ENCODE results near the gene RAB15. TPM values are rescaled to one million over a fixed set of nuclear protein-coding genes. Genes with fewer than 3 reads are reported as not detected.

Gene RAB15
- total RNA-seq, 1 donor from 2014 or later = 9.0 TPM

DNA sequence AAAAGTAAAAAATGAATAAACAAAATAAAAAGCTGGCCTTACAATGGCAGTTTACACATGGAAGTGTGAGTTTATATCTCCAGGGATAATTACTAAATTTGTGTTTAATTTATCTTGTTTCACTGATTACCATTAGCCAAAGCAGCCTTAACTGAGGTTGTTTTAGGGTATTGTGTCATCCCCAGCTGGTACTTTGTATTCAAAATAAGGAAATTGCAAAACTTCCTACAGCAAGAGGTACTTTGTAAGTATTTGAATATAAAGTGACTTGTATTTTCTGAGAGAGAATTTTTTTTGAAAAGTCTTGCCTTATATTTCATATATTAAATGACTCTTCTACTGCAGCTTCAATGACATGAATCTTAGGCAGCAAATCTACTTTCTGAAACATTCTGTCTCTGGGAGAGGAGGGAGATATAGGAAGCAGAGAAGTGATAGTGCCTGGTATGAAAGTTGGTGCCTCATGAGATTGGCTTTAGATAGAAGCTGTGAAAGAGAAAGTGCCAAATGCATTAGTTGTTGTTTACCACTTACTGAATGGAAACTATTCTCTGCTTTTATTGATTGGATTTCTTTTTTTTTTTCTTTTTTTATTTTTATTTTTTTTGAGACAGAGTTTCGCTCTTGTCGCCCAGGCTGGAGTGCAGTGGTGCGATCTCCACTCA, 21.3 kb upstream of the RAB15 start:
- ATAC-seq (no peak), DNase-seq (no peak)
- intact Hi-C loops (cut with micrococcal nuclease) = no loop called here

GRCh38 chr14:64992328-64992885, 20.3 kb upstream of the RAB15 start:
- no peak for DNase-seq
- ATAC-seq = no peak
- intact Hi-C loops (cut with micrococcal nuclease) = no loop called here

DNA sequence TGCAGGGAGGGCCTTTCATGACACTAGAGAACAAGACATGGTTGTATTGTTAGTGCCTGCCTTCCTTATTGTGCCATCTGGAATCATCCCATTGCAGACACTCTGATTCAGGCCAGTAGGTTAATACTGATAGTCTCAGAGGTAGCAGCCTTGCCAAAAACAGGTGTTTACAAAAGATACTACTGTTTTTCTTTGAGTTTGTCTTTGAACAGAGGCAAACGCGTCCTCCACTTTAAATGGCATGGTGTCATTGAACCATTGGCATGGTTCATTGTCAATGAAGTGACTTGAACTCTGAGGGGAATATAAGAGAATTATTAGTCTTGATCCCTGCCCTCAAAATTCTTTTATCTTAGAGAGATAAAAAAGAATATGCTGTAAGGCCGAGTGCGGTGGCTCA, 18.8 kb upstream of the RAB15 start:
- intact Hi-C loops (cut with micrococcal nuclease) = no loop called here
- no peak for DNase-seq
- ATAC-seq = no peak

DNA sequence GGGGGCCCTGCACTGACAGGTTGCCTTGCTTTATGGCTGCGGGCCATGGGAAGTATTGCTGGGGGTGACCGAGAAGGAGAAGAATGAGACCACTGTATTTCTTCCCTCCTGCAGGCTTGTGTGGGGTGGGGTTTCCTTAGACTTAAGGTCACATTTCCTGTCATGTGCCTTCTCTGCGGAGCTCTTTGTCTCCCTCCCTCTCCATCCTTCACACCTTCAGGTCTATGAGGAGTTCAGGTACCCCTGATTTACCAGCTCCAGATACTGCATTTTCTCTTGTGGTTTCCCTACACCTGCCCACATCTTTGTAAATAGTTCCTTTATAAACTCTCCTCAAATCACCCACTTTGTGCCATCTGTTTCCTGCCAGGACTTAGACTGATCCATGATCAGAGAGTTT, 18.2 kb upstream of the RAB15 start:
- no peak for DNase-seq
- intact Hi-C loops (cut with micrococcal nuclease) = no loop called here
- no peak for ATAC-seq

DNA sequence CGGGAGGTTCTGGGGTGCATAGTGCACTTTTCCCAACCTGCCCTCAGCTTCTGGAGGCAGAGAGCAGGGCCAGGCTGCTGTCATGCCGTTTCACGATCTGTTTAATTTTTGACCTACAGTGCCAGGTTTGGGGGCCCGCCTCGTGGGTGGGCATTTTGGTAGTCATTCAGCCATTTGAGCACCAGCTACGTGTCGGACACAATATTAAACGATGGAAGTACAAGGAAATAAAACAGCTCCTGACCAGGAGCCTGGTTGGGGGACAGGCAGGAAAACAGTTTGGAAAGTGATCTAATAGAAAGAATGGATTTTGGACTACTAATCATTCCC, 15.3 kb upstream of the RAB15 start:
- ATAC-seq (no peak), DNase-seq (no peak)
- intact Hi-C loops (cut with micrococcal nuclease) = no loop called here

DNA sequence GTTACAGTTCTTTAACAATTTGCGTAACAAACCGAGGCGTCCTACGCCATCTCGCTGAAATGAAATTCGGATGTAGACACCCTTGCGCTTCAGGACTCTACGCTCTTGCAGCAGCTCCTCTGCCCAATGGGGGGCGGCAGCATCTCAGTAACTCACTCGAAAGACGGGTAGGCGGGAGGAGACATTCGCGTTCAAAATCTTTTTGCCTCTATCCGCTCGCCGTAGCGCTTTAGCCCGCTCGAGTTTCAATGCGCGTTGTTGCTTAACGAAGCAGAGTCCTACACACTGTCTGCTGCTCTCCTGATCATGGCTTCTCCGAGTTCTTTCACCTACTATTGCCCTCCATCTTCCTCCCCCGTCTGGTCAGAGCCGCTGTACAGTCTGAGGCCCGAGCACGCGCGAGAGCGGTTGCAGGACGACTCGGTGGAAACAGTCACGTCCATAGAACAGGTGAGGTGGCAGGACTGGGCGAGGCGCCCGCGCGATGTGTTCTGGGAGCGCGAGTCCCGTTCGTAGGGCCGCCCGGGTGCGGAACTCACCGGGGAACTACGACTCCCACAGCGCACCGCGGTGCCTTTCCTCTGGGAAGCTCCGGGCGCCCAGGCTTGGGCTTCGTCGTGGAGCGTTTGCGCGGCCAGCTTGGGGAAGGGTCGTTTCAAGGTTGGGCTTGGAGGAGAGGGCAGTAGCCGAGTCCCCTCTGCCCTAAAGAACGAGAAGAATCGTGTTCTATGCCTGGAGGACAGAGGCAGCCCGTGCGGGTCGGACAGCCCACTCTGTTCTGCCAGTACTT, 14.7 kb upstream of the RAB15 start, which contains the start of gene FNTB:
FNTB (plus strand) TSS at position 248 of the 790 bp plus-strand sequence; CDS start at position 307, 59 bp downstream.
- intact Hi-C loops (cut with micrococcal nuclease) = no loop called here
- ATAC-seq = peak; percentile 98

DNA sequence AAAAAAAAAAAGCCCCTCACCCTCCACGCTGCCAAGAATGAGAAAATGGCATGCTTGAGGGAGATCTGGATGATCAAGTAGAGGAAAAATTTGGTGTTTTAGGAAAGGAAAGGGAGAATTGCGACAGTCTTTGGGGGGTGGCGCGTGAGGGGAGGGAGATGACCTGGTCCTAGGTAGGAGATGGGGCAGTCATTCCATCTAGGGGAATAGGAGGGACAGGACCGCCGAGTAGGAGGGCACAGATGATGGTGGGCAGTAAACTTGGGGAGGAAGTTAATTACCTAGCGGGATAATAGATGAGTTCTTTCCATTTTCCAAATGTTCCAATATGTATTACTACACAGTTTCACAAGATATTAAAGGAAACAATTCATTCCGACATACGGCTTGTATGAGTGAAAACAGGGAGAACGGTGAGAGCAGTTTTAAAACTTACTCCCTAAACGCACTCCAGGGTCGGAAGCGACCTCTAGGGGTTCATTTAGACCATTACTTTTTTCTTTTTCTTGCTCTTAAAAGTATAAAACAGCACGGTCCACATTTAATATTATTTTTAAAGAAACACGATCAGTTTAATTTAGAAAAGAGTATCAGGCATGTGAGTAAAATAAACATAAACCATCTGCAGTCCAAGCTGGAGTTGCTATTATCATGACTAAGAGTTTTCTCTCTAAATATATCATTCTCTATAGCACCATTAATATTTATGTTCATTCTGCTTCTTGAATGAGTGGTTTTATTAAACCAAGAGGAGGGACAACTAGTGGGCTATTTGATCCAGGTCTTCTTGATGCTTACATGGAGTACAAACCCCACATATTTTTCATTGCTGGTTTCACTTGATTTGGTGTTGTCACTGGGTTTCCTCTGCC, 11.5 kb upstream of the RAB15 start:
- ATAC-seq (no peak), DNase-seq (no peak)
- intact Hi-C loops (cut with micrococcal nuclease) = no loop called here

More for the DNA sequence above, 14.7 kb upstream of the RAB15 start, which contains the start of gene FNTB:
- peak; percentile 98 for DNase-seq

DNA sequence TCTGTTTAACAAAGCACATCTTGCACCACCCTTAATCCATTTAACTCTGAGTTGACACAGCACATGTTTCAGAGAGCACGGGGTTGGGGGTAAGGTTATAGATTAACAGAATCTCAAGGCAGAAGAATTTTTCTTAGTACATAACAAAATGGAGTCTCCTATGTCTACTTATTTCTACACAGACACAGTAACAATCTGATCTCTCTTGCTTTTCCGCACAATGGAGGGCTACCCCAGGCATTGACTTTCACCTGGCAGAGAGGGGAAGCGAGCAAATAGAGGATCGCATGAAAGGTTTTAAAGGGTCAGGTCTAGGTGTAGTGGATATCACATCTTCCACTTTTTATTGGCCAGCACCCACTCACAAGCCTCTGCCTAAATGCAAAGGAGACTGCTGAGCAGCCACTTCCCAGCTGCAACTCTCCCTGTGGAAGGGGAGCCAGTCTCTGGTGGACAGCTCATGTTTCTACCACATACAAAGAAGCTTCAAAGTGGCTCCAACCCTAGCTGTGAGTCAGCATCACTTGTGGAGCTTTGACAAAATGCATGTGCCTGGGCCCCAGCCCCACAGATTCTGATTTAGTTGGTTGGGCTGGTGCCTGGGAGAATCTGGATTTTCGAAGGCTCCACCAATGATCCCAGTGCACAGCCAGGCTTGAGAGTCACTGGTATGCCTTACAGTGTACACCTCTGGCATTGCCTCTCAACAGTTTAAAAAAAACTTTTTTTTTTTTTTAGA, 7.4 kb upstream of the RAB15 start:
- DNase-seq (no peak), ATAC-seq (no peak)
- intact Hi-C loops (cut with micrococcal nuclease) = no loop called here

GRCh38 chr14:64974563-64974962, 2.4 kb upstream of the RAB15 start:
- ATAC-seq = no peak
- no peak for DNase-seq
- intact Hi-C loops (cut with micrococcal nuclease) = no loop called here

- ATAC-seq (no peak), DNase-seq (no peak)
- intact Hi-C loops (cut with micrococcal nuclease) = no loop called here
Measured at GRCh38 chr14:64973826-64974225, 1.7 kb upstream of the RAB15 start.

GRCh38 chr14:64973026-64973442, 898 bp upstream of the RAB15 start:
- DNase-seq = no peak
- ATAC-seq = no peak
- intact Hi-C loops (cut with micrococcal nuclease) = no loop called here

DNA sequence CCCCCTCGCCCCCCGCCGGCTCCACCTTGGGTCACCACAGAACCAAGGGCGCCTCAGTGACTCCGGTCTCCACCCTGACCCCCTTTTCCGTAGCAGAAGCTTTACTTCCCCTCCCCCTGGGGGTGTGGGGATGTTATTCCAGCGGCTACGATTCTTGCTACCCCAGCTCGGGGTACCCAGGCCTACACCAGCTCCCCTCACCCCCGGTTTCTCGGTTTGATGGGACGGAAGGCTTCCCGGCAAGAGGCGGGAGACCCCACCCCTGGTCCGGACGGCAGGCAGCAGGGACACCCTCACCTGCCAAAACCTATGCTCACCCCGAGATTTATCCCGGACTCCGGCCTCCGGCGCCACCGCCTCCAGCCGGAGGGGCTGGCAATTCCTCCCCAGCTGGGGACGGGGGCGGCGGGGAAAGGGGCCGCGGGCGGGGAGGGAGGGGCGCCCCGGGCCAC, 619 bp downstream of the RAB15 start:
- no peak for ATAC-seq
- DNase-seq = no peak
- intact Hi-C loops (cut with micrococcal nuclease) = no loop called here

DNA sequence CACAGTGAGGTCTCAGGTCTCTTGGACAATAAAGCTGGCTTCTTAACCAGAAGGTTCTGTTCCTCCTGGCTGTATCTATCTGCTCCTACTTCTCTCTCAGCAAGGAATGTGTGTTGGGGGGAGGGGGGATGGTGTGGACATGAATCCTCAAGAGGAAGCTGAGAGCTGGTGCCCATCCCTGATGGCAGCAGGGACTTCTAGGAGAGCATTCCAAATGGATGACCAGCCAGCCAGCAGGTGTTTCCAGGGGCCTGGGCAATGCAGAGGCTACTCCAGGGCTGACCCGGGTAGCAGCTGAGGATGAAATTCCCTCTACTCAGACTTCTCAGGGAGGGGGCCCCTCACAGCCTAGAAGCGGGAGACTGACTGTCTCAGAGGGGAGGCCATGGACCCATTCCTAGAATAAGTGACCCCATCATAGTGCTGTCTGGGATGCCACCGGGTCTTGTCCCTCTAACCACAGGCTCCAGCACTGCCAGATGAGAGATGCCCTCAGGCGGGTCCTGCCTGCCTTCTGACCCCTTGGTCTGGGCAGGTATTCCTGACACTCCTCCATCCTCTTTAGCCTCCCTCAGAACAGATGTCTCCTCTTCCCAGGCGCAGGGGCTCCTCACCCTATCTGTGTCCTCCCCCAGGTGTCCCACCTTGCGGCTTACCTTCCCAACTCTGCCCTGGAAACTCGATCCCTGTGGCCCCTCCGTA, 1.2 kb downstream of the RAB15 start:
- no peak for DNase-seq
- intact Hi-C loops (cut with micrococcal nuclease) = no loop called here
- ATAC-seq = peak; percentile 7

DNA sequence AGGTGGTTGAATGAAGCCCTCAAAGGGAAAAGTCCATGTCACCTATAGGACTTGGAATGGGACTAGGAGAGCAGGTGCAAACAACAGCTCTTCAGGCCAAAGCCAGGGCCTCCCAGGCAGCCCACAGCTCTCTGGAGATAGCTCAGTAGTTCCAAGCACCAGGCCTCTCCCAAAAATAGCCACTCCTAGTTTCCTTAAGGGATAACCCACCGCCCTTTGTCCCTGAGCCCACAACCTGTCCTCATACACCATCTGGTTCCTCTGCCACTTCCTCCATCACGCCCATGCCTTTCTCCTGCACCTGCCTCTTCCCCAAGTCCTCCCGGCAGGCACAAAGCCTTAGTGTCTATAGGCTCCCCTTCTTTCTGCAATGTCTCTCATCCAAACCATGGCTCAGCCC, 2.1 kb downstream of the RAB15 start:
- intact Hi-C loops (cut with micrococcal nuclease) = no loop called here
- DNase-seq (no peak), ATAC-seq (no peak)

DNA sequence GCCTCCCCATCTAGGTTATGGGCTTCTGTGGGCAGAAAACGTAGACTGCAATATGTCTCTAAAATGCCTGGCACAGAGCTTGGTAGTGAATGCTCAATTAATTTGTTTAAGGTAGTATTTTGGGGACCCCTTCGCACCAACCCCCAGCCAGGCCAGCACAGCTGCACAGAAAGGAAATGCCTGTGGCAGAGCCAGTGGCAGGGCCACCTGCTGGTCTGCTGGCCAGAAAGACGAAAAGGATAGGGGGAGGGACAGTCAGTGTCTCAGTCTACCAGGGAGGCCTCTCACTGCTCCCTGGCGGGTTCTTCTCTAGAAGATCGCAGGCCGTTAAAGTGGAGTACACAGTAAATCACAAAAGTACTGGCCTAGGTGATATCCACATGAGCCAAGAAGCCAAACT, 3.5 kb downstream of the RAB15 start:
- no peak for ATAC-seq
- DNase-seq = no peak
- intact Hi-C loops (cut with micrococcal nuclease) = no loop called here

DNA sequence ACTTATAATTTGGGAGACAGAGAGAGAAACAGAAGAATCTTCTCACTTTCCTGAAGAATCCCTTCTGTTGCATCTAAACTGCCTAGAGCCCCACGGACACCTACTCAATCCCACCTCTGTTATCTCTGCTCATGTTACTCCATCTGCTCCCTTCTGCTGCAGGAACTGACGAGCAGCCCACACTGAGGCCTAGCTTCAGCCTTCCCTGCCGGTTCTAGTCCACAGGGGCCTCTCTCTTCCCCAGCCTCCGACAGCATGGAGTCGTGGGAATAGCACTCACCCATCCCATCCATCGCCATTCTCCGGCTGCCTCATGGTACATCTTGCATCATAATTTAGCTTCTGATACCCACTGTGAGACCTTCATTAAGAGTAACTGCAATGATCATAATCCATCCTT, 4.0 kb downstream of the RAB15 start:
- intact Hi-C loops (cut with micrococcal nuclease) = no loop called here
- no peak for DNase-seq
- ATAC-seq = no peak

DNA sequence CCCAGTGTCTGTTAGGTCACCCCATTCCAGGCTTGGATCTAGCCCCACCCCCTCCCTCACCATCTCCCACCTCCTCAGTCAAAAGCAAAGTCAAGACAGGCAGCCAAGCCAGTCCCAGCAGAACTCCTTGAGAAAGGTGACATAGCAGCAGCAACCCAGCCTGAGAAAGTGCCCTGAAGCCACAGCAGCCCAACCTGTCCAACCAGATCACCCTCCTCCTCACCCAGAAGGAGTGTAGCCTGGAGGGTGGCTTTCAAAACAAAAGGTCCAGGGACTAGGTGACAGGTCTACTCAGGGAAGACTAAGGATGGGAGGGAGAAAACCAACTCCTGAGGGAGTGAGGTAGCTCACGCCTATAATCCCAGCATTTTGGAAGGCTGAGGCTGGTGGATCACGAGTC, 5.2 kb downstream of the RAB15 start:
- intact Hi-C loops (cut with micrococcal nuclease) = no loop called here
- ATAC-seq (no peak), DNase-seq (no peak)

- ATAC-seq = no peak
- intact Hi-C loops (cut with micrococcal nuclease) = no loop called here
- no peak for DNase-seq
Measured at GRCh38 chr14:64965356-64966000, 6.7 kb downstream of the RAB15 start.
